GM21576 (cell line): Measurements from ENCODE around the gene RPL10A.

ENCODE experiments used
- ATAC-seq: cut with Tn5 transposase; IDR thresholded peaks from one replicate; pipeline ENCODE4 v1.9.1; 2021; ENCODE audit warnings: mild to moderate bottlenecking, moderate library complexity; ENCODE audit not compliant: unreplicated experiment

The RPL10A gene

GRCh38 chr6:35474131-35474941, 6.1 kb downstream of the RPL10A start:
- ATAC-seq, result no peak

DNA sequence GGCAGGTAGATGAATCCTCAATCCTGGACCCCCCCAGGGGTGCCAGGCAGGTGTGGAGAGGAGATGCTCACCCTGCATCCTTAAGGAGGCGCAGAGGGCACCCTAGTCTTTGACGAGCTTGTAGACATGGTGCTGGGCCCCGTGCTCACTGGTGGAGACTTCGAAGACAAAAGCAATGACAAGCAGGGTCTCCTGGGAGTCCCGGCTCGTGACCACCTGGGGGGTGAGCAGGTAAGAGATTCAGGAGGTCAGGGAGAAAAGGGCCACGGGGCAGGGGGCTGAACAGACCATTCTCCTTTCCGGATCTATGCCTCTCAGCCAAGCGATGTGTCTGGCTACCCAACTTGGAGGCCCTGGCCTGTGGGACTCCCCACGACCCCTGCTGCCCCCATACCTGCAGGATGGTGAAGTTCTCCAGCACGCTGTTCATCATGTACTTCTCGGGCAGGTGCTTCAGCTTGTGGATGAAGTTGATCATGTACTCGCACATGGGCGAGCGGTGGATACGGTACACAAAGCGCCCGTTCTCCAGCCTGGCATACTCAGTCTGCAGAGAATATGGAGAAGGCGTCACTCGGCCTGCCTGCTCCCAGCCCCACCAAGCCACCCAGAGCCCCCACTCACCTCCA, 6.9 kb downstream of the RPL10A start:
- ATAC-seq, result no peak

DNA sequence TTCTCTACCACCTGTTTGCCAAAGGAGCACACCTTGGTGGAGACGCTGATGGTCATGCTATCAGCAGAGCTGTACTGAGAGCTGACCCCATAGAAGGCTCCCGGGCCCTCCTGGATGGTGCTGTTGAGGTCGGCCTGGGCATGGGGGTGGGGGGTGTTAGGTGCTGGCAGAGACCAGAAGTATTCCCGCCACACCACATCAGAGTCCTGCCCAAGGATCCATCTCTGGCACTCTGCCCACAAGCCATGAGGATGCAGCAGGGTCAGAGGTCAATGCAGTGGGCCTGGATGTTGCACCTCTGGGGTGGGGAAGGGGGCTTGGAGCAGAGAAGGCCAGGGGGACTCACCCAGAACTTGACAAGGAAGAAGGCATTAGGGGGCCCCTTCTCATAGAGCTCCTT, 7.4 kb downstream of the RPL10A start:
- ATAC-seq, result no peak

DNA sequence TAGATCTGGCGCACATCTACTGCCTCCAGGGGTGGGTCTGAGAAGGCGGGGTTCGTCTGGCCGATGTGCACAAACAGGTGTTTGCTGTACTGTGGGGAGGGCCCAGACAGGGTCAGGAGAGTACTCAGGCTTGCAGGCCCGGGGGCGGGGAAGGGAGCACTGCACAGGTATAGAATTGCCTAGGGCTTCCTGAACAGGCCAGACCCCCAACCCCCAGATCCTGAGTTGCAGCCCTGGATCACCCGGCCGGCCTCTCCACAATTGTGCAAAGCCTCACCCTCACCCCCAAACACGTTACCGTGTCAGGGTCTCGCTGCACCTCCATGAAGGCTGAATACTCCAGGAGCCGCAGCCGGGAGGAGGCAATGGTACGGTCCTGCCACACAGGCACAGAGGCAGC, 7.8 kb downstream of the RPL10A start:
- ATAC-seq, result no peak

- no peak for ATAC-seq
These were observed 8.8 kb downstream of the RPL10A start for GRCh38 chr6:35477028-35477427.

DNA sequence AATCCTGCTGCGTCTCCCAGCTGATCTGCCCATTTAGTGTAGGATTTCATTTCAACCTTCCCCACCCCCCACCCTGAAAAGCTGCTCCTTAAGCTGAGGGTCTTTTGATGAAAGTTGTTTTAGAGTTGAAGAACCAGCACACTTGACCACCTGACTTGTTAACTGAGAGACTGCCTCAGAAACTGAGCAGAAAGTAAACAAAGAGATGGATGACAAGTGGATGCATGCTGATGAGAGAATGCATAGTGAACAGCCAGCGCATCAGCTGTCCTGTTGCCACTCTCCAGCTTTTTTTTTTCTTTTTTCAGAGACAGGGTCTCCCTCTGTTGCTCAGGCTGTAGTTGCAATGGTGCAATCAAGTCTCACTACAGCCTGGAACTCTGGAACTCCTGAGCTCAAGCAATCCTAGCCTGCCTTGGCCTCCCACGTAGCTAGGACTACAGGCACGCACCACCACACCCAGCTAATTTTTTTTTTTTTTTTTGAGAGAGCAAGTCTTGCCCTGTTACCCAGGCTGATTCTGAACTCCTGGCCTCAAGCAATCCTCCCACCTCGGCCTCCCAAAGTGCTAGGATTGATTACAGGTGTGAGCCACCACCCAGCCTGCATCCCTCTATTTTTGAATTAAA, 9.5 kb downstream of the RPL10A start:
- no peak for ATAC-seq

- ATAC-seq, result no peak
These were observed 10.1 kb downstream of the RPL10A start for GRCh38 chr6:35478259-35478658.

DNA sequence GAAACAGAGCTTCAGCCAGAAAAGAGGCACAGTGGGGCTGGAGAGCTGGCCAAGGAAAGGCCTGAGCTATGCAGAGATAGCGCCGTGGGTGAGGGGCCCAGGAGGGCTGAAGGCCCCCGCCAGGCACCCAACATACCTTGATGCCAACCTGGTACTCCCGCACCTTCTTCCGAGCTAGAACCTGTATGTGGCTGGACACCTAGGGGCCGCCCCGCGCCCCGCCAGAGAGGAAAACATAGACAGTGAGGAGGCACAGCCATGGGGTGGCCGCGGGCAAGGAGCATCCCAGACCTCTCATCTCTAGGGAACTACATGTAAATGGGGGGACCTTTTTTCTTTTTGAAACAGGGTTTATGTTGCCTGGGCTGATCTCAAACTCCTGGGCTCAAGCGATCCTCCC, 12.0 kb downstream of the RPL10A start:
- ATAC-seq, result no peak

DNA sequence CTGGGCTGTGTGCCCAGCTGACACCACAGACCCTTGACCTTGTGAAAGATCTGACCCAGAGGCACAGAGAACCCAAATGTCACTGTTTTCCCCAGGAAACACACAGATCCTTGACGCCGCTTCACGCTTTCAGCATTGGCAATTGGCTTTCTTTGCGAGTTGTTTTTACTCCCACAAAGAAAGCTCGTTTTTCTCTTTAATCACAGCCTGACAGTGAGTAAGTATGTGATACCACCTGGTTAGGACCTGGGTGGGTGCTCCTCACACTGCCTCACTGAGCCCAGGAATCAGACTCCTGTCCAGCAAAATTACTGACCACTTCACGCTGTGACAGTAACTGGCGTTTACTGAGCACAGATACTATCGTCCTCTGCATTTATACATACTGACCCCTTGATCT, 13.0 kb downstream of the RPL10A start:
- ATAC-seq, result no peak

- ATAC-seq, result no peak
These were observed 14.9 kb downstream of the RPL10A start for GRCh38 chr6:35483062-35483461.

GRCh38 chr6:35483490-35483889, 15.3 kb downstream of the RPL10A start:
- ATAC-seq, result no peak

DNA sequence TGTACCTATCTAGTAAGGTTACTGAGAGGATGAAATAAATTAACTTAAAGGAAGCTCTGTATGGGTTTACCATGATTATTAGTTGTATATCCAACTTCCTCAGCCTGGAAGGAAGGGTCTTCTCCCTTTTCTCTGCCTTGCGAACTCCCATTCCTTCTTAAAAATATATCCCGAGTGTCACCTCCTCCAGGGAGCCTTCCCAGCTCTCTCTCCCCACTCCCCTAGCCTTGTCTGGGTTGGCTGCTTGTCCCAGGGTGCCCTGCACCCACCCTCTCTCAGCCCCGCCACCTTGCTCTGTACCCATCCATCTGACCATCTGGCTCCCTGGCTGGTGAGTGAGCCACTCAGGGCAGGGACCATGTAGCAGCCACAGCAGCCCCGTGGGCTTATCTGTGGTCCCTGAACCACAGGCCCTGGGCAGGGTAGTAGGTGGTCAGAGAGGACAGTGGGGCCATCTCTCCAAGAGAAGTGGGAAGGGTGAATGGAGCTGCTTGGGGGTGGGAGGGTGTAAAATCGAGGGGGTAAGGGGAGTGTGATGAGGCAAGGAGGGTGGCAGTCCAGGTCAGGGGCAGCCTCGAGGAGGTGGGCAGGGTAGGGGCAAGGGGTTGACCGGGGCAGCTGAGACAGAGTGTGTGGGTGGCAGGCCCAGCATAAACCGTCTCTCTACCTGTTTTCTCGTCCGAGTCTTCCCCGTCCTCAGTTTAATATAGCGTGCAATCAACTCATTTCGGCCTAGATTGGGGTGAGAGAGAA, 15.9 kb downstream of the RPL10A start:
- ATAC-seq, result no peak

GRCh38 chr6:35484921-35485392, 16.8 kb downstream of the RPL10A start:
- no peak for ATAC-seq

DNA sequence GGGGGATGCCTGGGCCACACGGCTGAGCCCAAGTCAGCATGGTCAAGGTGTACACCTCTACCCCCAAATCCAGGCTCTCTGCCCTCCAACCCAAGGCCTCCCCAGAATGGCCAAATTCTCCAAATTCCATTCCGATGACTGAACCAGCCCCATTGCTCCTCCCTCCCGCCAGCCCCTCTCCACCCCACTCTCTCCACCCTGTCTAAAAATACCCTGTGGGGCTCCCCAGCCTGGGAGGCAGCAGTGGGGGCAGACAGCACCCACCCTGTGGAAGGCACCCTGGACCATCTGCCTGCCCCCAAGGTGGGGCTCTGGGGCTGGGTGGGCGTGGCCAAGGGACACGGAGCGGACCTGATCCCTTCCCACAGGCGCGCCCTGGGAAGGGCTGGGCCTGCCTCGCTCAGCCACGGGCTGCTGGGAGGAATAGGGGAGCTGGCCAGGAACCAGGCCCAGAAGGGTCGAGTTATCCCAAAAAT, 17.2 kb downstream of the RPL10A start:
- ATAC-seq, result no peak

GRCh38 chr6:35486005-35486925, 18.1 kb downstream of the RPL10A start:
- ATAC-seq, result no peak

DNA sequence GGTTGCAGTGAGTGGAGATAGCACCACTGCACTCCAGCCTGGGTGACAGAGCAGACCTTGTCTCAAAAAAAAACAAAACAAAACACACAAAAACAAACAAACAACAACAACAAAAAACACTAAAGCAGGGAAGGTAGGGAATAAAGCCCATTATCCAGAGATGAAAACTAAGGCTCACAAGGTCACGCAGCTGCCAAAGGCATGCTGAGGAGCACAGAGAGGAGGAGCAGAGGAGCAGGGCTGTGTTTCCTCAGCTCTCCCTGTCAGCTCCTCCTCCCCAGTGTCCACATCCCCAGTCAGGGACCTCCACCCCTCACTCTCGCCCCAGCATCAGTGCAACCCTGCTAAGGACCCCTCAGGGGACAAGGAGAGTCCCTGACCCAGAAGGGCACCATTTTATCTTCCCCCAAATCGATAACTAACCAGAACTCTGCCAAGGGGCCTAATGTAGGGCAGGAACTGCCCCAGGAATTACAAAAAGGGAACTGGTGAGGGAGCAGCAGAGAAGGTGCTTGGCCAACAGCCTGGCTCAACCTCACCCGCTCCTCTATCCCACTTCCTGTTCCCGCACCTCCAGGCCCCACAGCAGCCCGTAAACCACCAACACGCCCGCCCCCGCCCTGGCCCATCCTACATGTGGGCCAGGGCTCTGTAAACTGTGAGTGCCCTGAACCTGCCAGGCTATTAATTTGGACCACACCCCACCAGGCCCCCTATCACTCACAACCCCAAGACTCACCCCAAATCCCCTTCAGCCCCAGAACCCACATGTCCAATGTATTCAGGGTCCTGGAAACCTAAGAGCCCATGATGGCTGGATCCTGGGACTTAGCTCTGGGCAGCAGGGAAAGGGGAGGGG, 19.7 kb downstream of the RPL10A start:
- ATAC-seq, result no peak

DNA sequence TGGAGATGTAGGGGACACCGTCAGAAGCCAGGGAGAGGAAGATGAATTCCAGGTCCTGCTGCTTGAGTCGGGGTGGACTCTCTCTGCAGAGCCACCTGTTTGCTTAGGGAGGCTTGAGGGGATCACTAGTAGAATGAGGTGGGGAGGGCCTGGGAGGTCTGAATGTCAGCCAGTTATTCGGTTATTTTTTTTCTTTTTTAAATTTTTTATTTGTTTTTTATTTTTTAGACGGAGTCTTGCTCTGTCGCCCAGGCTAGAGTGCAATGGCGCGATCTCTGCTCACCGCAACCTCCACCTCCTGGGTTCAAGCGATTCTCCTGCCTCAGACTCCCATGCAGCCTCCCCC, 20.3 kb downstream of the RPL10A start:
- ATAC-seq, result no peak

- ATAC-seq, result no peak
These were observed 20.9 kb downstream of the RPL10A start for GRCh38 chr6:35489066-35489465.
